ENCODE data around the gene PCSK9. TPM values are rescaled to one million over a fixed set of nuclear protein-coding genes. Genes with fewer than 3 reads are reported as not detected.

Gene PCSK9
- not detected for total RNA-seq

DNA sequence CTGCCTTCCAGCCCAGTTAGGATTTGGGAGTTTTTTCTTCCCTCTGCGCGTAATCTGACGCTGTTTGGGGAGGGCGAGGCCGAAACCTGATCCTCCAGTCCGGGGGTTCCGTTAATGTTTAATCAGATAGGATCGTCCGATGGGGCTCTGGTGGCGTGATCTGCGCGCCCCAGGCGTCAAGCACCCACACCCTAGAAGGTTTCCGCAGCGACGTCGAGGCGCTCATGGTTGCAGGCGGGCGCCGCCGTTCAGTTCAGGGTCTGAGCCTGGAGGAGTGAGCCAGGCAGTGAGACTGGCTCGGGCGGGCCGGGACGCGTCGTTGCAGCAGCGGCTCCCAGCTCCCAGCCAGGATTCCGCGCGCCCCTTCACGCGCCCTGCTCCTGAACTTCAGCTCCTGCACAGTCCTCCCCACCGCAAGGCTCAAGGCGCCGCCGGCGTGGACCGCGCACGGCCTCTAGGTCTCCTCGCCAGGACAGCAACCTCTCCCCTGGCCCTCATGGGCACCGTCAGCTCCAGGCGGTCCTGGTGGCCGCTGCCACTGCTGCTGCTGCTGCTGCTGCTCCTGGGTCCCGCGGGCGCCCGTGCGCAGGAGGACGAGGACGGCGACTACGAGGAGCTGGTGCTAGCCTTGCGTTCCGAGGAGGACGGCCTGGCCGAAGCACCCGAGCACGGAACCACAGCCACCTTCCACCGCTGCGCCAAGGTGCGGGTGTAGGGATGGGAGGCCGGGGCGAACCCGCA is at the start of gene PCSK9:
TSS of gene PCSK9 (plus strand) at position 207 of the 741 bp plus-strand sequence. CDS start at position 497, 290 bp downstream.
- H3K4me3 Mint-ChIP-seq = no peak within 1 kb of the TSS

DNA sequence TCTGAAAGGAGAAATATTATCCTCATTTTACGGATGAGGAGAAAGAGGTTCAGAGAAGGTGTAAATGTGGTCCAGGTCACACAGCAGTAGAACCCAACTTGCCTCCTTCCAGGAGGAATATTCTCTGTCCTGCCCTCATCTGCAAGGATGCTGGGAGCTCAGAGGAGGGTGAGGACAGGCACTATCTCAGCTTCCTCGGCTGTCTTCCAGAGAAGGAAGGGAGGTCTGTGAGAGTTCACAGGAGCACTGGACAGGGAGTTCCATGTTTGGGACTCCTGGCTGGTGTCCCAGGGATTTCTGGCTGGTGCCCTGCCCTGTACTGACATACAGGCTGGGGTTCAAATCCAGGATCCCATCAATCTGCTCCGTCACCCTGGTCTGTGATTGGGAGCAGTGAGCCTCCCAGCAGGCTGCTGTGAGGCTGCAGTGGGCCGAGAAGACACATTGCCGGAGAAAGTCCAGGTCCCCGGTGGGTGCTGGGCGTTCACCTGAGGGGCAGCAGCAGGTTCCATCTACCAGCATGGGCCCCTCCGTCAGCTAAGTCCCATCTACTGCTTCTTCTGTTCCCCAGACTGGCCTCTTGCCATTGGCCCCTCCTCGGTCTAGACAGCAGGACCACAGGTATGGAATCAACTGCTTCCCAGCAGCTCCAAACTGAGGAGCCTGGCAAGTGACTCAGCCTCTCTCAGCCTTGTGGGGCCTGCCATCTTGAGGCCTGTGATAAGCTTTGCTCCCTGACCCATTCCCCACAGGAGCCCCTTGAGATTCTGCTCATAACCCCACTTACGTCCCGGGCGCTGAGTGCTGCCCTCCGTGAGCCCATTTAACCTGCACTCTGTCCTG is 49.2 kb upstream of the PCSK9 start:
- H3K36me3 Mint-ChIP-seq (ENCODE audit: low read depth) = no peaks in the 10 kb centered on the region

More for the DNA sequence above, at the start of gene PCSK9:
- Mint-ChIP-seq H3K36me3 (ENCODE audit: low read depth) (no peaks in the 10 kb centered on the region), H3K27ac (no peak within 1 kb of the TSS), H3K9me3 (ENCODE audit: insufficient read depth) (no peaks in the 10 kb centered on the region), H3K27me3 (ENCODE audit: low read depth) (peaks cover 58% of the 10 kb centered on the region), H3K4me1 (ENCODE audit: low read depth) (no peaks in the 10 kb centered on the region)
- POLR2A ChIA-PET = no interaction called here
- ATAC-seq (peak; percentile 31), DNase-seq (no peak)
- CTCF ChIA-PET = interaction anchor here (1.5 kb wide), 1 partner anchor 238 kb away, joined by 3 read pairs; no protein-coding TSS in a partner anchor

DNA sequence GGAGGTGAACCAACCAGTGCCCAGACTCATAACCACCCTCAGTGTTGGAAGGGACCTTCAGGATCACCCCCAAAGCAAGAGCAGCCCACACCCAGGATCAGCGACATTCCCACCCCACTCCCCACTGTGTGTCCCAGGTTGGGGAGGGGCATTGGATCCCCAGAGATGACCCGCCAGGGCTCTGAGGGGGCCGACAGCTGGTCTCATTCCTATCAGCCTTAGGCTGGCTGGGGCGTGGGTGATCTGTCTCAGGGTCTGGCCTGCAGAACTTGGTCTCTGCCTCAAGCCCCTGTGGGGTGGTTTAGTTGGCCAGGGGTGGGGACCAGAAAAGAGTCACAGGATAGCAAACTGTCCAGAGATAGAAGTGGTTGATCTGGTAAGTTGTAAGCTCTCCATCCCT is 48.4 kb upstream of the PCSK9 start:
- peaks cover 20% of the 10 kb centered on the region for H3K27me3 Mint-ChIP-seq (ENCODE audit: low read depth)
- H3K4me3 Mint-ChIP-seq = no peak overlapping the region
- DNase-seq = no peak
- H3K27ac Mint-ChIP-seq = no peak overlapping the region
- ChIA-PET CTCF (interaction anchor here (1.0 to 3.7 kb wide), 2 partner anchors 40 to 46 kb away, joined by 3 to 10 read pairs; no protein-coding TSS in a partner anchor), POLR2A (no interaction called here)
- ATAC-seq = no peak
- no peaks in the 10 kb centered on the region for H3K36me3 Mint-ChIP-seq (ENCODE audit: low read depth)
- H3K9me3 Mint-ChIP-seq (ENCODE audit: insufficient read depth) = no peaks in the 10 kb centered on the region
- peaks cover 24% of the 10 kb centered on the region for H3K4me1 Mint-ChIP-seq (ENCODE audit: low read depth)

More for the DNA sequence above, 49.2 kb upstream of the PCSK9 start:
- H3K9me3 Mint-ChIP-seq (ENCODE audit: insufficient read depth) = no peaks in the 10 kb centered on the region
- no peak for DNase-seq
- no peak overlapping the region for H3K4me3 Mint-ChIP-seq
- H3K4me1 Mint-ChIP-seq (ENCODE audit: low read depth) = peaks cover 17% of the 10 kb centered on the region
- no peak for ATAC-seq
- ChIA-PET CTCF (interaction anchor here (1.0 to 3.7 kb wide), 3 partner anchors 32 to 45 kb away, joined by 3 to 10 read pairs (median 4); no protein-coding TSS in a partner anchor), POLR2A (no interaction called here)
- H3K27me3 Mint-ChIP-seq (ENCODE audit: low read depth) = peaks cover 14% of the 10 kb centered on the region
- H3K27ac Mint-ChIP-seq = no peak overlapping the region

DNA sequence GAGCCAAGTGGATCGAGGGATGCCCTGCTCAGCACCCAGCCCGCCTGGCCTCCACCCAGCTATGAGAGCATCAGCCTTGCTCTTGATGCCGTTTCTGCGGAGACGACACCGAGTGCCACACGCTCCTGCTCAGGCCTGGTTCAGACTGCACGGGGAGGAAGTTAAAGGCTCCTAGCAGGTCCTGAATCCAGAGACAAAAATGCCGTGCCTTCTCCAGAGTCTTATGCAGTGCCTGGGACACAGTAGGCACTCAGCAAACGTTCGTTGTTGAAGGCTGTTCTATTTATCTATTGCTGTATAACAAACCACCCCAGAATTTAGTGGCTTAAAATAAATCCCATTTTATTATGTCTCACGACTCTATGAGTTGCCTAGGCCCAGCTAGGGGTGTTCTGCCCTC is 47.4 kb upstream of the PCSK9 start:
- H3K27me3 Mint-ChIP-seq (ENCODE audit: low read depth) = peaks cover 23% of the 10 kb centered on the region
- no peak overlapping the region for H3K27ac Mint-ChIP-seq
- POLR2A ChIA-PET = no interaction called here
- DNase-seq = no peak
- no peaks in the 10 kb centered on the region for H3K9me3 Mint-ChIP-seq (ENCODE audit: insufficient read depth)
- peaks cover 35% of the 10 kb centered on the region for H3K4me1 Mint-ChIP-seq (ENCODE audit: low read depth)
- H3K36me3 Mint-ChIP-seq (ENCODE audit: low read depth) = no peaks in the 10 kb centered on the region
- H3K4me3 Mint-ChIP-seq = no peak overlapping the region
- CTCF ChIA-PET = interaction anchor here (1.5 to 3.7 kb wide), 3 partner anchors 30 to 47 kb away, joined by 5 to 10 read pairs (median 8); no protein-coding TSS in a partner anchor
- no peak for ATAC-seq

DNA sequence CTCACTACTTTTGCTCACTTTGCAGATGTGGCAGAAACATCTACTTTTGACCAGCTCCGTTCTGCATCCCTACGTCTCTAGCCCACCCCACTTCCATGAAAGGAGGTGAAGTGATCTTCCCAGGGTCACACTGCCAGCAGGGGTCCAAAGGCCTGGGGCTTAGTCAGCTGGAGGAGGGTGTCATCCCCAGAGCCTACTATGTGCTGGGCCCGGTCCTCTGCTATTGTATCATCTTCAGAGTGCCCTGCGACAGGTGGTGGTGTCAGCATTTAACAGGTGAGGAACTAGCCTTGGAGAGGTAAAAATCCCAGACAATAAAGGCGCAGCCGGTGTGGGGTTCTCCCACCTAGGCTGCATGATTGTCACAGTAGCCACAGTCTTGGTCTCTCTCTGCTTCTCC is 46.2 kb upstream of the PCSK9 start:
- peaks cover 40% of the 10 kb centered on the region for H3K4me1 Mint-ChIP-seq (ENCODE audit: low read depth)
- ChIA-PET CTCF (interaction anchor here (0.8 to 1.7 kb wide), 3 partner anchors 29 to 48 kb away, joined by 4 to 8 read pairs (median 5); no protein-coding TSS in a partner anchor), POLR2A (no interaction called here)
- H3K27me3 Mint-ChIP-seq (ENCODE audit: low read depth) = peaks cover 29% of the 10 kb centered on the region
- no peak overlapping the region for H3K4me3 Mint-ChIP-seq
- DNase-seq = no peak
- no peaks in the 10 kb centered on the region for H3K36me3 Mint-ChIP-seq (ENCODE audit: low read depth)
- no peak for ATAC-seq
- no peak overlapping the region for H3K27ac Mint-ChIP-seq
- H3K9me3 Mint-ChIP-seq (ENCODE audit: insufficient read depth) = no peaks in the 10 kb centered on the region

DNA sequence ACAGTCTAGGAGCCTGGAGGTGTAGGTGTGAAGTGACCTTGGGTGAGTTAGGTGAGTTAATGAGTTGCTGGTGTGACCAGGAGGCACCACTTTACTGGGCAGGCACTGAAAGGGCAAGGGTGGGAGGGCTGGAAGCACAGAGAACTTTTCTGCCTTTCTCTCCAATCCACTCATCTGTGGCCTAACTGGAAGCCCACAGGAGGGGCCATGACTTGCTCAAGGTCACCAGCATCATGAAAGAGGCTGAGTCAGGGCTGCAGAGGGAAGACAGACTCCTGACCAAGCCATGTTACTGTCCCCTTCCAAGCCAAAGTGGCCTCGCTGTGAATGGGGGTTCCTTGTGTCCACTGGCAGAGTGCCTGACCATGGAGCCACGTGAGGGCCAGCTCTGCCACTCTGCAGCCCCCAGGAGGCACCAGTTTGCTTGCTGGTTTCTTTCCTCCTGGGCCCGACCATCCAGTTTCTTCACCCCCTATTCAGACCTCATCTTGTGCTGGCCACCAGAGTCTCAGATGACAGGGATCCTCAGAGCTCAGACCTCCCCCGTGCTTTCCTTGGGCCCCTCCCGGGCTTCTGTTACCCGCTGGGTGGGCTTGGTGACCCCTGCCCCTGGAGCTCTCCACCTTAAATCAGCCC is 44.9 kb upstream of the PCSK9 start:
- H3K27me3 Mint-ChIP-seq (ENCODE audit: low read depth) = peaks cover 29% of the 10 kb centered on the region
- no peak overlapping the region for H3K4me3 Mint-ChIP-seq
- DNase-seq = no peak
- ATAC-seq = no peak
- POLR2A ChIA-PET = no interaction called here
- H3K4me1 Mint-ChIP-seq (ENCODE audit: low read depth) = peaks cover 40% of the 10 kb centered on the region
- no peaks in the 10 kb centered on the region for H3K36me3 Mint-ChIP-seq (ENCODE audit: low read depth)
- CTCF ChIA-PET = interaction anchor here (4.9 to 6.4 kb wide), 2 partner anchors 43 to 50 kb away, joined by 78 to 119 read pairs; no protein-coding TSS in a partner anchor
- H3K9me3 Mint-ChIP-seq (ENCODE audit: insufficient read depth) = no peaks in the 10 kb centered on the region
- H3K27ac Mint-ChIP-seq = peak overlapping the region; percentile 87

DNA sequence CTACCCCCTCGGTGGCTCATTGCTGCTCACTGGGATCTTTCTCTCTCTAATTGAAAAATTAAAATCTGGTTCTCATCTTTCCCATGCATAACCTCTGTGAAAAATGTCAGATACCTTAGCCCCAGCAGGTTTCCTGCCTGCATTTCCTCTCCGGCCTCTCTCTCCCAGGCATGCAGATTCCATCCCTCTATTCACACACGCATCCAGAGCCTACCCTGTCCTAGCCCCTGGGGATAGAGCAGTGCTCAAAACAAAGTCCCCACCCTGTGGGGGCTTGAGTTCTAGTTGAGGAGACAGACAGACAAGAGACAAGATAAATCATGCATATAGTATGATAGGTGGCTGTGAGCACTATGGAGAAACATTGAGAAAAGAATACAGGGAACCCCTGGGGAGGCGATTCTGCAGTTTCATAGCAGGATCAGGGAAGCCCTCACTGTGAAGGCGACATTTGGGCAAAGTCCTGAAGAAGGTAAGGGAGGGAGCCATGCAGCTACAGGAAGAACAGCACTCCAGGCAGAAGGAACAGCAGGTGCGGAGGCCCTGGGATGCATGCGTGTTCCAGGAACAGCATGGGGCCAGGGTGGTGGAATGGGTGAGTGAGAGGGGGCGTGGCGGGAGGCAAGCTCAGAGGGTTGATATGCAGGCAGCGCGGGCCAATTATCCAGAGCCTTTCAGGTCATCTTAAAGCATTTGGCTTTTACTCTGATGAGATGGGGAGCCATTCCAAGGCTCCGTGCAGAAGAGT is 44.2 kb upstream of the PCSK9 start:
- no peak for ATAC-seq
- H3K4me3 Mint-ChIP-seq = no peak overlapping the region
- POLR2A ChIA-PET = interaction anchor here (0.8 to 1.7 kb wide), 2 partner anchors 44 to 50 kb away, joined by 3 to 9 read pairs; no protein-coding TSS in a partner anchor

DNA sequence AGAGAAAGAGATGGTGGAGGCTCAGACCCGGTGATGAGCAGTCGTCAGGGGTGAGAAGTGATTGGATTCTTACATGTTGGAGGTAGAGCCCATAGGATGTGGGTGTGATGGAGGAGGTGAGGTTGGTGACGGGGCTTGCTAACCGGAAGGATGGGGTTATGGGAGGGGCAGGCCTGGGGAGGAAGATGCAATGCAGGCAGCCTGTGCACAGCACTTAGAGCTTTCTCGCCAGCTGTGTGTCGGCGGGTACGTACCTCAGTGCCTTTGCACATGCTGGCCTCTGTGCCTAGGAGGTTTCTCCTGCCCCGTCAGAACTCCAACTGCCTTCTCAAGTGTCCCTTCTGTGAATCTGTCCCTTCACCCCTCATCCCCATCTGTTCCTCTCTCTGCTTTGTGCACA is 43.5 kb upstream of the PCSK9 start:
- Mint-ChIP-seq H3K36me3 (ENCODE audit: low read depth) (no peaks in the 10 kb centered on the region), H3K4me3 (peak overlapping the region; percentile 42), H3K27ac (peak overlapping the region; percentile 87), H3K9me3 (ENCODE audit: insufficient read depth) (no peaks in the 10 kb centered on the region), H3K27me3 (ENCODE audit: low read depth) (peaks cover 32% of the 10 kb centered on the region), H3K4me1 (ENCODE audit: low read depth) (peaks cover 40% of the 10 kb centered on the region)
- ChIA-PET POLR2A (interaction anchor here (0.8 to 1.7 kb wide), 2 partner anchors 45 to 51 kb away, joined by 3 to 9 read pairs; no protein-coding TSS in a partner anchor), CTCF (interaction anchor here (0.6 to 6.4 kb wide), 17 partner anchors 9 to 194 kb away, joined by 3 to 119 read pairs (median 4); partner anchors contain the start of genes DHCR24 and TTC22)
- DNase-seq (peak; percentile 81), ATAC-seq (peak; percentile 79)

More for the DNA sequence above, 44.2 kb upstream of the PCSK9 start:
- H3K27me3 Mint-ChIP-seq (ENCODE audit: low read depth) = peaks cover 32% of the 10 kb centered on the region
- no peaks in the 10 kb centered on the region for H3K9me3 Mint-ChIP-seq (ENCODE audit: insufficient read depth)
- CTCF ChIA-PET = interaction anchor here (1.0 to 6.4 kb wide), 10 partner anchors 8 to 65 kb away, joined by 3 to 119 read pairs (median 8); no protein-coding TSS in a partner anchor
- no peak for DNase-seq
- peaks cover 40% of the 10 kb centered on the region for H3K4me1 Mint-ChIP-seq (ENCODE audit: low read depth)
- no peaks in the 10 kb centered on the region for H3K36me3 Mint-ChIP-seq (ENCODE audit: low read depth)
- H3K27ac Mint-ChIP-seq = peak overlapping the region; percentile 87

DNA sequence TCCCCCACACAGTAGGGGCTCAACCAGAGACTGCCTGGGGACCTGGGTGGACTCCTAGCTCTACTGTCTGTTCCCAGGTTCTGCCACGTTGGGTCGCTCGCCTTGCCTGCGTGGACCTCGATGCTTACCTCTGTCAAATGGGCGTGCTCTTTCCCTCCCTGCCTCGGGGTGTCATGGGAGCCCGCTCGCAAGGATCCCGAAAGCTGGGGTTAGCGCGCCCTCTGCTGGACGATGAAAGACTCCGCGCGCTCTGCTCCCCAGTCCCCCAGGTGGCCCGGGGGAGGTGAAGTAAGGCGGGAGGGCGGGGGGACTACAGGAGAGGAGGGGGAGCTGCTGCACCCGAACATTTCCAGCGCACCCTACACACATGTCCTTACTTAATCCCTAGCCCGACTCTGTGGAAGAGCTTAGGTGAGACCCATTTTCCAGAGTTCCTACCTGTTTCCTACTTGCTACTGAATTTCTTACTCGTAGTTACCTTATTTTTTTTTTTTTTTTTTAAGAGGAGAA is 42.9 kb upstream of the PCSK9 start:
- ATAC-seq (peak; percentile 82), DNase-seq (peak; percentile 86)
- H3K4me1 Mint-ChIP-seq (ENCODE audit: low read depth) = peaks cover 40% of the 10 kb centered on the region
- no peaks in the 10 kb centered on the region for H3K9me3 Mint-ChIP-seq (ENCODE audit: insufficient read depth)
- peak overlapping the region; percentile 42 for H3K4me3 Mint-ChIP-seq
- H3K27me3 Mint-ChIP-seq (ENCODE audit: low read depth) = peaks cover 32% of the 10 kb centered on the region
- CTCF ChIA-PET = interaction anchor here (0.6 to 6.4 kb wide), 20 partner anchors 9 to 195 kb away, joined by 3 to 119 read pairs (median 4); partner anchors contain the start of genes DHCR24 and TTC22
- H3K27ac Mint-ChIP-seq = peak overlapping the region; percentile 87
- POLR2A ChIA-PET = interaction anchor here (1.7 kb wide), 1 partner anchor 52 kb away, joined by 9 read pairs; no protein-coding TSS in a partner anchor
- H3K36me3 Mint-ChIP-seq (ENCODE audit: low read depth) = no peaks in the 10 kb centered on the region

DNA sequence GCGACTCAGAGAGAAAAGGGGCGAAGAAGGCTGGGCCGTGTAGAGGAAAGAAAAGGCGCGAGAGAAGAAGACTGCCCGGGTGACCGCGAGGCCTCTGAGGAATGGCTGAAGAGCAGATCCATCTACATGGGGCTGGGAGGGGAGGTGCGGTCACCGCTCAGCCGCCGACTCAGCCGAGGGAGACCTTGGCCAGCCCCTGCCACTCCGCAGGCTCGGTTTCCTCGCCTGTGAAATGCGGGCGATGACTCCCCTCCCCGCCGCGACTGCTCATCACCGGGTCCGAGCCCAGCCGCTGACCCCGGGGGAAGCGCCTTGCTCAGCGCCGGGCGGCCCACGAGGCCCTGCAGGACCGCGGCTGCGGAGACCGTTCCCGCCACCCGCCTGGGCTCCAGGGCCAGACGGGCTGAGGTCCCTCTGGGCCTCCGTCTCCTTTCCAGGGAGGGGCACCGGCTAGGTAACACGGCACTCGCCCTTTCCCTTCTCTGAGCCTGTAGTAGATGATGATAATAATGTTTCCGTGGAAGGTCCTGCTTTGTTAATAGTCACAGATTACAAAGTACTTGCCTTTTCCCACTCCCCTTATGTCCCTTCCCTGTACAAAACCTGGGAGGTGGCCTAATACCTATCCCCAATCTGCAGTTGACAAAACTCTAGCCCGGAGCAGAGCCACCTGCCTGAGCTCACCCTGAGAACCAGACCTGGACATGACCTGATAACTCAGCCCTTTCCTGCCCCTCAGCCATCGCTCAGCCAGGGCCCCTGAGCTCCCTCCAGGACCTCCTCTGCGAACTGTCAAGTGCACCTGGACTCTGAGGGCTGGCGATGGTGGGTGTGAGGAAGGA is 42.3 kb upstream of the PCSK9 start:
- ChIA-PET POLR2A (interaction anchor here (0.8 to 1.7 kb wide), 2 partner anchors 48 to 52 kb away, joined by 3 to 9 read pairs; no protein-coding TSS in a partner anchor), CTCF (interaction anchor here (0.7 to 6.4 kb wide), 15 partner anchors 8 to 196 kb away, joined by 3 to 119 read pairs (median 4); partner anchors contain the start of gene TTC22)
- DNase-seq = no peak
- ATAC-seq = peak; percentile 16
- Mint-ChIP-seq H3K36me3 (ENCODE audit: low read depth) (no peaks in the 10 kb centered on the region), H3K9me3 (ENCODE audit: insufficient read depth) (no peaks in the 10 kb centered on the region), H3K27me3 (ENCODE audit: low read depth) (peaks cover 32% of the 10 kb centered on the region), H3K4me3 (peak overlapping the region; percentile 42), H3K27ac (no peak overlapping the region), H3K4me1 (ENCODE audit: low read depth) (peaks cover 40% of the 10 kb centered on the region)
